Heart left ventricle (tissue), 16 donors: Measurements from ENCODE around the gene P4HTM. TPM values are rescaled to one million over a fixed set of nuclear protein-coding genes. Genes with fewer than 3 reads are reported as not detected.
A peak's percentile ranks its signal among the peaks of the same experiment; 100 is the strongest.

Experiments
- ATAC-seq, 4 donors: fragments of 200-7000 bp; cut with Tn5 transposase; one replicate each; pipeline ENCODE4 v1.9.1; 2020 to 2022; ENCODE audit warnings: moderate library complexity in 4 of 4, mild to moderate bottlenecking in 3 of 4, moderate number of reproducible peaks in 1 of 4
- DNase-seq, 5 donors: peaks; one replicate each; pipeline ENCODE4 v3.0.0-alpha.2; 2020
- H3K27ac ChIP-seq, 12 donors: fragments of 200-600 bp; sonication (generic) in 4 of 12; one replicate each; pipeline versions ENCODE4 v1.5.0 to v1.8.0; 2016 to 2022; ENCODE audit warnings: mild to moderate bottlenecking in 2 of 12
- H3K27me3 ChIP-seq, 9 donors: fragments of 200-600 bp; sonication (generic) in 2 of 9; one replicate each; pipeline versions ENCODE4 v1.5.1 to v1.8.0; 2016 to 2022; ENCODE audit warnings: mild to moderate bottlenecking in 3 of 9
- H3K36me3 ChIP-seq, 9 donors: fragments of 200-600 bp; sonication (generic) in 2 of 9; one replicate each; pipeline versions ENCODE4 v1.5.0 to v1.8.0; 2018 to 2022; ENCODE audit warnings: mild to moderate bottlenecking in 2 of 9
- H3K4me1 ChIP-seq, 12 donors: fragments of 200-600 bp; sonication (generic) in 4 of 12; one replicate each; pipeline versions ENCODE4 v1.5.0 to v1.8.0; 2016 to 2022; ENCODE audit warnings: mild to moderate bottlenecking in 3 of 12
- H3K4me3 ChIP-seq, 12 donors: fragments of 200-600 bp; sonication (generic) in 4 of 12; one replicate each; pipeline versions ENCODE4 v1.5.0 to v1.8.0; 2017 to 2022; ENCODE audit warnings: mild to moderate bottlenecking in 9 of 12, moderate library complexity in 4 of 12
- H3K9me3 ChIP-seq, 12 donors: fragments of 200-600 bp; sonication (generic) in 4 of 12; one replicate each; pipeline versions ENCODE4 v1.5.0 to v1.8.0; 2016 to 2022; ENCODE audit warnings: mild to moderate bottlenecking in 1 of 12
- POLR2A ChIP-seq, 2 donors: fragments of 450-650 bp; IDR thresholded peaks; one replicate each; pipeline ENCODE4 v1.6.1; 2017; ENCODE audit warnings: antibody characterized with exemption in 2 of 2, mild to moderate bottlenecking in 2 of 2, moderate library complexity in 2 of 2
- WGBS, 4 donors: extraction: QIAGEN DNeasy Blood & Tissue Kit in 2 of 4; methylation state at CpG; one replicate each; pipeline versions ENCODE4 v1.1.5 to v1.1.7; 2013 to 2018; 5-methylcytosine and 5-hydroxymethylcytosine counted together
- intact Hi-C, 10 donors: fragments of 100-400 bp; cut with DNase I; formaldehyde crosslinking; loops; one replicate each; pipeline versions ENCODE4 v1.11.1 to v1.14.2; 2022
- polyA plus RNA-seq, 2 donors: library from polyadenylated mRNA; stranded (reverse); fragments of 200-250 nt; gene quantifications; one replicate each; pipeline ENCODE4 v1.2.3, GENCODE V29; 2013
- total RNA-seq, 9 donors: library from RNA; depleted of rRNA in 2 of 9; stranded (reverse); fragments of >200 nt in 2 of 9; fragmentation: NEBNext Ultra II Directional in 3 of 9; extraction: Animal tissue kit (Norgen Biotek cat#: 25700) in 3 of 9; gene quantifications; one replicate each; pipeline versions ENCODE4 v1.1.0 to v1.2.4, GENCODE V29; 2016 to 2023
- TF ChIP-seq, protein P1 (sequence below), 12 donors: fragments of 200-600 bp; sonication (generic) in 4 of 12; IDR thresholded peaks; one replicate each; pipeline versions ENCODE4 v1.5.0 to v1.8.0; 2018 to 2022; ENCODE audit warnings: antibody characterized with exemption in 12 of 12, mild to moderate bottlenecking in 5 of 12
- donor health status: ischemic (EF 13 %, LVEDD 7.1; RV severe dilation, severe dysfunction).
- donor health status: healthy with polysubstance abuse.
- donor health status: DM: no; HTN: yes; CAD: no.
- donor health status: DM: no; HTN: no; CAD: no.
- donor health status: ischemic (EF 25% LVEDD 6.9; RV normal size, moderate dysfunction).
- donor health status: ischemic (EF 25% LVEDD 5.7; RV mildly dilated, moderate dysfunction).
- donor health status: healthy.
- donor health status: DM: yes; HTN: yes; CAD: no.
- donor health status: ischemic (EF 35%, LVEDD 5.7; RV mildly dilated, moderate dysfunction).
- donor health status: nonischemic (EF 11% LVEDD 7.7; RV severe dilation, severe dysfunction).
- donor health status: DM: yes; HTN: yes; CAD: no.
- donor health status: PGD.
- donor health status: ischemic (EF 29% LVEDD 5.4; RV normal size, mild dysfunction).
- donor health status: nonischemic (EF 23%, LVEDD 6.1; RV moderate dilation, normal function).

P4HTM gene
- total and polyA plus RNA-seq, 11 donors: 19.0 to 42.7 (median 33.9) TPM

DNA sequence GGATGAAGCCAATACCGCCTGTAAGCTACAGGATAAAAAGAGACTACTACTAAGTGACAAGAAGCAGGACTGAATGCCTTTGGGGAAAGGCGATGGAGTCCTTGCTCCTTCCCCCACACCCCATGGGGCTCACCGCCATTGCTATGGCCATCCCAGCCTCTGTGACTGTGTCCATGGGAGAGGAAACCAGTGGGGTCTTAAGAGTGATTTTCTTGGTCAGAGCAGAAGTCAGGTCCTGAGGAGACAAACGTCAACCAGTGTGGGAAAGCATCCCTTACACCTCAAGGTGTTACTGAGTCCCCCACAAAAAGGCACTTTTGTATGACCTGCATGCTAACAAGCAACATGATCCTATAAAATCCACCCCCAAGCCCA is 38.2 kb downstream of the P4HTM start:
- WGBS, 4 donors: 80 to 91% (median 83%) methylated on average over 4 of the region's 4 CpGs
- intact Hi-C loops: loop anchor here in 2 of 10 donors (5.0 to 10.0 kb wide), 2 partner anchors 64 to 67 kb away; partner anchors contain the start of gene QRICH1 (in 2 of the 2)
- DNase-seq: no peak
- Histone ChIP-seq H3K27ac (peak overlapping the region in 11 of 12 donors; percentile 83 to 98 (median 91)), H3K27me3 (no peaks in the 10 kb centered on the region), H3K4me1 (peaks cover 3 to 56% (median 19%) of the 10 kb centered on the region in 12 donors), H3K4me3 (peak overlapping the region in 8 of 12 donors; percentile 62 to 85 (median 78)), H3K36me3 (peaks cover 0 to 82% (median 74%) of the 10 kb centered on the region in 9 donors), H3K9me3 (no peaks in the 10 kb centered on the region)
- ATAC-seq: no peak
- TF ChIP-seq, protein P1, sequence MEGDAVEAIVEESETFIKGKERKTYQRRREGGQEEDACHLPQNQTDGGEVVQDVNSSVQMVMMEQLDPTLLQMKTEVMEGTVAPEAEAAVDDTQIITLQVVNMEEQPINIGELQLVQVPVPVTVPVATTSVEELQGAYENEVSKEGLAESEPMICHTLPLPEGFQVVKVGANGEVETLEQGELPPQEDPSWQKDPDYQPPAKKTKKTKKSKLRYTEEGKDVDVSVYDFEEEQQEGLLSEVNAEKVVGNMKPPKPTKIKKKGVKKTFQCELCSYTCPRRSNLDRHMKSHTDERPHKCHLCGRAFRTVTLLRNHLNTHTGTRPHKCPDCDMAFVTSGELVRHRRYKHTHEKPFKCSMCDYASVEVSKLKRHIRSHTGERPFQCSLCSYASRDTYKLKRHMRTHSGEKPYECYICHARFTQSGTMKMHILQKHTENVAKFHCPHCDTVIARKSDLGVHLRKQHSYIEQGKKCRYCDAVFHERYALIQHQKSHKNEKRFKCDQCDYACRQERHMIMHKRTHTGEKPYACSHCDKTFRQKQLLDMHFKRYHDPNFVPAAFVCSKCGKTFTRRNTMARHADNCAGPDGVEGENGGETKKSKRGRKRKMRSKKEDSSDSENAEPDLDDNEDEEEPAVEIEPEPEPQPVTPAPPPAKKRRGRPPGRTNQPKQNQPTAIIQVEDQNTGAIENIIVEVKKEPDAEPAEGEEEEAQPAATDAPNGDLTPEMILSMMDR (IDR thresholded peaks at IDR 0.05): no peak
- no peak for TF ChIP-seq POLR2A (IDR thresholded peaks at IDR 0.05)

DNA sequence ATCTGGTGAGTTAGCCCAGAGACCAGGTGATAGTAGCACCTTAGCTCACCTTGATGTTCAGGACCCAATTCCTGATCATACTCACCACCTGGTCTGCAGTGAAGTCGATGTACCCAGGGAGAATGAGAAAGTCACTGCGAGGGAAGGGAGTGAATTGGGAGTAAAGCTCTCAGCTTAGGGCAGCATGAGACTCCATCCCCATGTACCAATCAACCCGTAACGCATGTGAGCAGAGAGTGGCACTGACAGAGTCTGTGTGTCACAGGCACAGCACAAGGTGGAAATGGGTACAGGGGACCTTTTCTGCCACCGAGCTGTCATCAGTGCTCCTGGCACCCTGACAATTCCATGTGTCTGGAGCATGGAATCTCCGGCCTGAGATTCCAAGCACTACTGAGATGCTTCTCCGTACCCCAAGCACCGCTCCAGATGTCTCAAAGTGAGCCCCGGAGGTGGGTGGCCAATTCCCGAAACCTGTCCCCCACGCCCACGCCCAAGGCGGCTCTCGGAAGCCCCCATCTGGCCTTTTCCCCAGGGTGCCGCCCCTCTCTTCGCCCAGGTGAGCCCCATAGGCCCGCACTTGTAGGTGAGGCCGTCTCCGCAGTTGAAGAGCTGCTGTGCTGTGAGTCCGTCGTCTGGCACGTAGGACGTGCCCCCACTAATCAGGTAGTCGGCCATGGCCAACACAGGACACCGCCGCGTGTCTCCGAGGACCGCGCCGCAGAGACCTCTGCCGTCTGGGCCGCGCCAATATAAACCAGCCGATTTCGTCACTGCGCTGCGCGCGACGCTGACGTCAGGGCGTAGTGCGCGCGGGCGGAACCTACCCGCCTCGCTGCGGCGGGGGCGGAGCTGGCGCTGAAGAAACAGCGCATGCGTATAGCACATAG is 38.9 kb downstream of the P4HTM start, which contains the start of gene IMPDH2:
TSS of gene IMPDH2 (minus strand) at position 726 of the 890 bp plus-strand sequence. CDS start at position 678, 48 bp downstream.
- Histone ChIP-seq H3K36me3 (peaks cover 0 to 82% (median 74%) of the 10 kb centered on the region in 9 donors), H3K4me3 (peak within 1 kb of the TSS; percentile 53 to 85 (median 68)), H3K4me1 (peaks cover 3 to 53% (median 17%) of the 10 kb centered on the region in 12 donors), H3K9me3 (no peaks in the 10 kb centered on the region), H3K27me3 (no peaks in the 10 kb centered on the region), H3K27ac (peak within 1 kb of the TSS; percentile 30 to 98 (median 91))
- intact Hi-C loops: loop anchor here in 2 of 10 donors (5.0 to 10.0 kb wide), 2 partner anchors 63 to 66 kb away; partner anchors contain the start of gene QRICH1 (in 2 of the 2)
- 2 to 6% (median 3%) methylated on average over 15 to 55 of the region's 55 CpGs for WGBS, 4 donors
- peak; percentile 94 to 97 (median 94) for ATAC-seq
- DNase-seq: peak; percentile 90 to 97 (median 94)
- peak; percentile 93 to 99 for TF ChIP-seq POLR2A (IDR thresholded peaks at IDR 0.05)
- TF ChIP-seq, protein P1 (IDR thresholded peaks at IDR 0.05): peak in 4 of 12 donors; percentile 28 to 50 (median 38)

DNA sequence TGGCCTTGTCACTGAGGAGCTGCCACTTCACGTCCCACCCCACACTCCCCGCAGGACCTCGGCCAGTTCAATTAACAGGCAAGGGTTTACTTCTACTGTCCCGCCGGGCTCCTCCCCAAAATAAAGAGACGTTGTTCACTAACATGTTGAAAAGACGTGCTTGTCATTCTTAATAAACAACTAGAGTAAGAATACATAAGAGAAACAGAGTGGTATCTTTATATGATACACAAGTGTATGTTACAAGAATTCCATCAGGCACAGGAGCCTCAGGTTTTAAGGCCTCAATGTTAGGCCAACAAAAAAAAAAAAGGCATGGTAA is 39.5 kb downstream of the P4HTM start:
- Histone ChIP-seq H3K27me3 (no peaks in the 10 kb centered on the region), H3K9me3 (no peaks in the 10 kb centered on the region), H3K4me3 (peak overlapping the region in 11 of 12 donors; percentile 53 to 85 (median 70)), H3K27ac (peak overlapping the region; percentile 30 to 98 (median 91)), H3K4me1 (peaks cover 3 to 46% (median 17%) of the 10 kb centered on the region in 12 donors), H3K36me3 (peaks cover 0 to 82% (median 74%) of the 10 kb centered on the region in 9 donors)
- WGBS, 4 donors: 1 to 2% (median 2%) methylated on average over 7 of the region's 7 CpGs
- DNase-seq (no peak), ATAC-seq (no peak)
- no peak for TF ChIP-seq POLR2A (IDR thresholded peaks at IDR 0.05)
- TF ChIP-seq, protein P1 (IDR thresholded peaks at IDR 0.05): no peak
- intact Hi-C loops: loop anchor here in 2 of 10 donors (5.0 to 10.0 kb wide), 2 partner anchors 63 to 65 kb away; partner anchors contain the start of gene QRICH1 (in 2 of the 2)

DNA sequence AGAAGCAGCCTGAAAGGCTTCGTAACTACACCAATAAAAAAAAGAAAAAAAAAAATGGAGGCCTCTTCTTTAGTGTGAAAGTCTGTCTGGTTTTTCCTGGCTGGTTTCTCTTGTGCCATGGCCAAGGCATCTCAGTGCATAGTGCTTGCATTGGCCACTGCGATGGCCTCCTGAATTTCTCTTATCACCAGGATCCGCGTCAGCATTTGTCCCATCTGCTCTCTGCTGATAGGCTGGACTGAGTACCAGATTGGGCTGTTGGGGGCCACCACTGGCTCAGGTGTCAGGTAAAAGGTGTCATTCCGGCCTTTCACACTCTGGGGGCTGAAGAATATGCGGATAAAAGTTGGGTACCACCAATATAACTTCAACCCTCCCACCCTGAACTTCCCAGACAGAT is 40.3 kb downstream of the P4HTM start:
- H3K4me3 ChIP-seq: no peak overlapping the region
- TF ChIP-seq, protein P1 (IDR thresholded peaks at IDR 0.05): no peak
- TF ChIP-seq POLR2A (IDR thresholded peaks at IDR 0.05): no peak
- H3K9me3 ChIP-seq: no peaks in the 10 kb centered on the region
- DNase-seq: no peak
- WGBS, 4 donors: 83 to 87% (median 86%) methylated on average over 6 of the region's 6 CpGs
- intact Hi-C loops: no loop called here
- H3K4me1 ChIP-seq: peaks cover 3 to 39% (median 16%) of the 10 kb centered on the region in 12 donors
- H3K27ac ChIP-seq: peak overlapping the region in 2 of 12 donors; percentile 91 to 98
- H3K27me3 ChIP-seq: no peaks in the 10 kb centered on the region
- H3K36me3 ChIP-seq: peaks cover 0 to 82% (median 74%) of the 10 kb centered on the region in 9 donors
- ATAC-seq: no peak
